Fibroblast of villous mesenchyme (primary cell): ENCODE results near the gene GDPGP1. TPM values are rescaled to one million over a fixed set of nuclear protein-coding genes. Genes with fewer than 3 reads are reported as not detected.
"Not testable (repeated sequence)": the region's sequence is repeated elsewhere in the genome, so short reads cannot be mapped to it uniquely, and the experiment has no call there.

ENCODE experiments used
- DNase-seq: peaks from one replicate; pipeline ENCODE4 v3.0.0-alpha.2; 2010; ENCODE audit warnings: low read depth
- H3K4me3 ChIP-seq: 2 replicates; pipeline ENCODE4 v1.5.1; 2011; ENCODE audit warnings: low read depth, mild to moderate bottlenecking, low read length
- CTCF ChIP-seq: IDR thresholded peaks from 2 replicates; pipeline ENCODE4 v1.5.1; 2012; ENCODE audit warnings: low read depth, mild to moderate bottlenecking, low read length; ENCODE audit not compliant: insufficient read depth
- total RNA-seq: library from RNA; depleted of rRNA; stranded (reverse); fragments of >200 nt; gene quantifications from 2 replicates; pipeline ENCODE4 v1.2.3, GENCODE V29; 2012

Gene GDPGP1
- 5.2 and 5.6 TPM in 2 replicates for total RNA-seq

GRCh38 chr15:90234096-90234988 lies at the start of gene GDPGP1:
Gene GDPGP1, plus strand, starts transcription at chr15:90234209. Its CDS starts 6,700 bp downstream, at chr15:90240909.
- peak within 1 kb of the TSS; percentile 89 for H3K4me3 ChIP-seq
- DNase-seq = peak; percentile 42
- no peak for TF ChIP-seq CTCF

- TF ChIP-seq CTCF = no peak
- peak; percentile 56 for DNase-seq
Observed at GRCh38 chr15:90184786-90185704, 49.0 kb upstream of the GDPGP1 start.

GRCh38 chr15:90187257-90187868 lies 46.6 kb upstream of the GDPGP1 start:
- no peak for DNase-seq
- H3K4me3 ChIP-seq = no peak overlapping the region

More at GRCh38 chr15:90184786-90185704, 49.0 kb upstream of the GDPGP1 start:
- peak overlapping the region; percentile 72 for H3K4me3 ChIP-seq

GRCh38 chr15:90188065-90188464 lies 45.9 kb upstream of the GDPGP1 start:
- DNase-seq, H3K4me3 ChIP-seq: not testable (repeated sequence)

More at GRCh38 chr15:90187257-90187868, 46.6 kb upstream of the GDPGP1 start:
- no peak for TF ChIP-seq CTCF

GRCh38 chr15:90188914-90189748 lies 44.9 kb upstream of the GDPGP1 start:
- TF ChIP-seq CTCF = no peak

GRCh38 chr15:90189781-90190467 lies 44.1 kb upstream of the GDPGP1 start:
- no peak overlapping the region for H3K4me3 ChIP-seq
- no peak for TF ChIP-seq CTCF
- DNase-seq = no peak

More at GRCh38 chr15:90188914-90189748, 44.9 kb upstream of the GDPGP1 start:
- peak; percentile 76 for DNase-seq
- H3K4me3 ChIP-seq = no peak overlapping the region
